Stimulated activated naive CD4-positive, alpha-beta T cell treated with Interleukin-2 at 50 U/mL for 16 hours (primary cell): ENCODE data around the gene NRG3.

Experiments used
- DNase-seq: peaks from one replicate; lab custom pipeline; 2025; lab: John Stamatoyannopoulos, UW

NRG3 gene

GRCh38 chr10:82472406-82473335 is 597.7 kb downstream of the NRG3 start:
- no peak for DNase-seq

GRCh38 chr10:82477776-82478175 is 602.8 kb downstream of the NRG3 start:
- DNase-seq = no peak

GRCh38 chr10:82492647-82493046 is 617.7 kb downstream of the NRG3 start:
- no peak for DNase-seq

DNA sequence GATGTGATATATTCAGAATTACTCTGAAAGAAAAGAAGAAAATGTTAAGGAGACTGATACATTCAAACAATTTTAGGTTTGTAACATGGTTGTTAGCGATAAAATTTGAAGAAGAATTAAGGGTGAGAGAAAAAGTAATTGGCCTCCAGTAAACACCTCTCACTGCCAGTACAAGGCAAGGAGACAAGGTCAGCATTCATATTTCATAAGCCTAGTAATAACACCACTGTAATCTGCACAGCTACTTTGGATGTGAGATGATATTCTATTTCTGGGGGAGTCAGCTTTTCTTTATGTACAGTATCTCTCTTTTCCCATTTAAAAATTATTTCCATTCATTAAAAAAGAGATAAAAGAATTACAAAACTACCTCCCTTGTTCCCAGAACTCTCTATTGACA is 621.1 kb downstream of the NRG3 start:
- no peak for DNase-seq

DNA sequence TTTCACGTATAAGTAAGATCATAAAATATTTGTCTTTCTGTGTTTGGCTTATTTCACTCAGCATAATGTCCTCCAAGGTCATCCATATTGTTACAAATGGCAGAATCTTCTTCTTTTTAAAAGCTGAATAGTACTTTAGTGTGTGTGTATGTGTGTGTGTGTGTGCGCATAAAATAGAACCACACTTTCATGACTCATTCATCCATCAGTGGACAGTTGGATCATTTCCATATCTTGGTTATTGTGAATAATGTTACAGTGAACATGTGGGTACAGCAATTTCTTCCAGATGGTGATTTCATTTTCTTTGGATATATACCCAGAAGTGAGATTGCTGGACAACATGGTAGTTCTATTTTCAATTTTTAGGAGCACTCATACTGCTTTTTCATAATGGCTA is 622.4 kb downstream of the NRG3 start:
- DNase-seq = no peak

DNA sequence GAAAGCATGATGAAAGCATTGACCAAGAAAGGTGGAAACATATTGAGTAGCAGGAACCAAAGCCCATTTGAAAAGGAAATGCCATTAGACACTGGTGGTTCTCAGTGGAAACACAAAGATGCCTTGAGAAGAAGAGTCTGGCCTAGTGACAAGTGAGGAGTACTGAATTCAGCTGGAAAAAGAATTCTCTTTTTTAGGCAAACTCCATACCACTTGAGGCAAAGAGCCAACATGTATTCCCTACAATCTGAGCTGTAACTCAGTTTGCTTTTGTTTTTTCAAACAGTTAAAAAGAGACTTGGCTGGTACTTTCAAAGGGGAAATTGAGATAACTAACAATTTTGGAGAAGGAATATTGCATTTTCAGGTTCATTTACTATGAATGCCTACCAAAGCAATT is 624.0 kb downstream of the NRG3 start:
- DNase-seq = no peak

GRCh38 chr10:82505009-82505408 is 630.0 kb downstream of the NRG3 start:
- no peak for DNase-seq

GRCh38 chr10:82506680-82507376 is 631.8 kb downstream of the NRG3 start:
- no peak for DNase-seq

DNA sequence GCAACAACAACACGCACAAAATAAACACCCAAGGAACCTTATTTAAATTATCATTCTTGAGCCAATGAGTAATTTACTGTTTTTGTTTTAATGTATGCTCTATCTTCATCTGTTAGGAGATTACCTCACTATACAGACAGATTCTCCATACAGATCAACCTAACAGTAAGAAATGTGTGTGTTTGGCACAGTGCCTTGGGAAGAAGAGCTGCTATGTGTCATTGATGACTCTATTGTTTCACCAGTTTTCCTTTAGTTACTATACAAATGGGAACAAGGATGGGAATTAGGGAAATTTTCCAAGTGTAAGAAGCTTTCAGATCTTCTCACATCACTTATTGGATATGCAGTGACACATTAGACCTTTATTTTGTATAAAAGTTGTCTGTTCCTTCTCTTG is 640.3 kb downstream of the NRG3 start:
- no peak for DNase-seq

DNA sequence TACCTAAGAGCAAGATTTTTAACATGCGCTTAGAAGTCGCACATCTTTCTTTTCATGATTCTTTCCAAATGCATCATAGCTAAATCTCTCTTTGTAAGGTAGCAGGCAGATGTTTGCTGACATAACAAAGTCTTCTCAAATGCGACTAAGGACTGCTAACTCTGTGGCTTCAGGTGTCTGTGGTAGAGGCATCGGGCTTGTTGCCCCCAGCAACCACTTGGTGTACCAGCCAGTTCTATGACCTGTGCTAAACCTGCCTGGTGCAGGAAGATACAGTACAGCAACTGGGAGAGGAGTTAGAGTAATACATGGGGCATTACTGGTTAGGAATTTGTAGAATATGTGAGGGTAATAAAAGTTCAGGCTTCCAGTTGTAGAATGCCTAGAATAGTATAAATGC is 654.1 kb downstream of the NRG3 start:
- no peak for DNase-seq

DNA sequence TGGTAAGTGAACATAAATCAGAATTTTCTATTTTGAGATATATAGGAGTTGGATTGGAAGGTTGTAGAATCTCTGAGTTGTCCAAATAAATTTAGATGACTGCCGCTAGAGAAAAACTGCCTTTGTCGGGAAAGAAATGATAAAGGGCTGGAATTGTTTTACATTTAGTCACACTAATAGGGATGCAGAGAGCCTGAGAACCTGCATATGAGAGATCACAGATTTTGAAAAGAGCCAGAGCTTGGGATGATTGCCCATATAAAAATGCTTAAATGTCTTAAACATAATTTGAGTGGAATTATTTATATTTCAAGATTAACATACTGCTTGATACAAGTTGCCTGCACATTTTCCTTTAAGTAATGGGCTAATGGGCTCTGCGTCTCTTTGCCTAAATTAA is 660.5 kb downstream of the NRG3 start:
- DNase-seq = no peak

GRCh38 chr10:82536668-82537067 is 661.7 kb downstream of the NRG3 start:
- DNase-seq = no peak

DNA sequence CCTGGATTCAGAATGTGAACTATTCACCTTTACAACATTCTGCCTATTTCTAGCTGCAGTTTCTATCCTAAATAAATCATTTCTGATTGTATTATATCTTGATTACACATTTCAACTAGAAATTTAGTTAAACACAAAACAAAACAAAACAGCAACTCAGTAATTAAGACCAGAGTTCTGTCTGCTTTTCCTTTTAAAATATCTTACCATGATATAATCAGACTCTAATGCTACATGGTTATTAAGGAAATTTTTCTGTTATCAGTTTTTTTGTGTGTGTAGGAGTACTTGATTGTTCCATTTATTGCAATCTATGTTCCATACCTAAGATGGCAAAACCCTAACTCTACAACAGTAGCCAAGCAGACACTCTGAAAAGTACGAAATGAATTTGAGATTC is 663.3 kb downstream of the NRG3 start:
- DNase-seq = no peak

DNA sequence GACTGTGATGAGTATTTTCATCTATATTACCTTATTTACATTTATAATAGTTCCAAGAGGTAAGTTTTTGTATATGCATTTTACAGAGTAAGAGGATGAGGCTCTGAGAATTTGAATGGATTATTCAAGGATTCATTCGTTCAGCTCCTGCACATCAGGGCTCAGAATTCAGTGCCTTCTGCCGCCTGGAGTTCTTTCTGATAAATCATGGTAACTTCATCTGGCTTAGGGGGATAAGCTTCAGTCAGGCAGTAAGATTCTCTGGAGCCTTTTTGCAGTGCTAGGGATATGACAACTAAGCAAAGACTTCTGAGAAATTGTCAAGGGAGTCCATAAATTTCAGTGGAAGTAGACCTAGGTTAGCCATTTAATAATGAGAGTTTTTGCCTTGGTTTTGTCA is 668.6 kb downstream of the NRG3 start:
- no peak for DNase-seq

- no peak for DNase-seq
Measured at GRCh38 chr10:82544377-82544776, 669.4 kb downstream of the NRG3 start.

- DNase-seq = no peak
Measured at GRCh38 chr10:82551506-82551905, 676.5 kb downstream of the NRG3 start.

DNA sequence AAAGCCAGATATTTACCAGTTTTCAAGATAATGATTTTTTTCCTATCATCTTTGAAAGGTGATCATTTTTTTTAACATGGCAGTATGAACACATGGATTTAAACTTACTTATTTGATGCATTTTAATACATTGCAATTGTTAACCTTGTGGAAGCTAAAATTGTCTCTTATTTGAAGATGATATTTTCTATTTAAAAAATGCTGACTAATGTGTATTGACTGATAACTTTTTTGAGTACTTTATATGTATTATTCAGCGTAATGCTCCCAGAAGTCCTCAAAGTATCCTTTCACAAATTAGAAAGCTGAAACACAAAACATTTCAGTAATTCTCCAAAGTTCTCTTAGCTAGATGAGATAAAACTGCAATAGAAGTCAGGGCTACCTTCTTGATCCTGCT is 677.3 kb downstream of the NRG3 start:
- DNase-seq = no peak

DNA sequence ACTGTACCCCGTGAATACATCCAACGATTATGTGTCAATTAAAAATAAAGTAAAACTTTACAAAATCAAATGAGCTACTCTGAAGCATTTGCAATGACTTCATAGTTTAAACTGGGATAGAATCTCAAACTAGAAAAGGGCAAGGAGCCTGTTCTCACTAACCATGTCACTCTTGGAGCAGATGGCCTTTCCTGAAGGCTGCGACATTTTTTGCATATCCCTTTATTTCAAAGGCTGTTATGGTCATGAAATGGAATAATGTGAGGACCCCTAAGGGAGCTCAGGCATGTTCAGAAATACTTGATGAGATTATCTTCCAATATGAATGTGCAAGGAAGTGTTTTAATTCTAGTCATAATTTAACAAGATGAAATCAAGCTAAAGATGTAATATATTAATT is 679.4 kb downstream of the NRG3 start:
- DNase-seq = no peak

DNA sequence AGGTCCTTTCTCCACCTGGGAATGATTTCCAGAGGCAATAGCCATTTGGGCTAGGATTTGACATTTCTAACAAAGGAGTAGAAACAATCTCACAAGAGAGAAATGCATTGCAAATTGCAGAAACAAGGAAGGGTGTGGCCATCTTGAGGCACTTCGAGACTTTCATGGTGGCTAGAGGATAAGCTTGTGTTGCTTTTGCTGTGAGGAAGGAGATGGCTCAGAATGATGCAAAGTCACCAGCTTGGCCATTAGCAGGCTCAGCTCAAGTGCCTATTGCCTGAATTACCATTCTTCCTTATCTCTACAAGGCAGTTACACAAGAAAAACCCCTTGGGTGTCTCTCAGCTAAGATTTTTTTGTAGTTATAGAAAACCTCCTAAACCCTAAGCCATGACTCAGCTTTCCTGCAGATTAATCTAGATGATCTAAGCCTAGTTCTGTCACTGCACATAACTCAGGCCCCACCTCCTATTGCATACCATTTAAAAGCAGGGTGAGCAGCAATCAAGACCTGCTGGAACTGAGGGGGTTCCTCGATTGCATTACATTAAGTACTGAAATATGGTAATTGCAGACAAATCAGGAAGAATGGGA is 683.1 kb downstream of the NRG3 start:
- no peak for DNase-seq

DNA sequence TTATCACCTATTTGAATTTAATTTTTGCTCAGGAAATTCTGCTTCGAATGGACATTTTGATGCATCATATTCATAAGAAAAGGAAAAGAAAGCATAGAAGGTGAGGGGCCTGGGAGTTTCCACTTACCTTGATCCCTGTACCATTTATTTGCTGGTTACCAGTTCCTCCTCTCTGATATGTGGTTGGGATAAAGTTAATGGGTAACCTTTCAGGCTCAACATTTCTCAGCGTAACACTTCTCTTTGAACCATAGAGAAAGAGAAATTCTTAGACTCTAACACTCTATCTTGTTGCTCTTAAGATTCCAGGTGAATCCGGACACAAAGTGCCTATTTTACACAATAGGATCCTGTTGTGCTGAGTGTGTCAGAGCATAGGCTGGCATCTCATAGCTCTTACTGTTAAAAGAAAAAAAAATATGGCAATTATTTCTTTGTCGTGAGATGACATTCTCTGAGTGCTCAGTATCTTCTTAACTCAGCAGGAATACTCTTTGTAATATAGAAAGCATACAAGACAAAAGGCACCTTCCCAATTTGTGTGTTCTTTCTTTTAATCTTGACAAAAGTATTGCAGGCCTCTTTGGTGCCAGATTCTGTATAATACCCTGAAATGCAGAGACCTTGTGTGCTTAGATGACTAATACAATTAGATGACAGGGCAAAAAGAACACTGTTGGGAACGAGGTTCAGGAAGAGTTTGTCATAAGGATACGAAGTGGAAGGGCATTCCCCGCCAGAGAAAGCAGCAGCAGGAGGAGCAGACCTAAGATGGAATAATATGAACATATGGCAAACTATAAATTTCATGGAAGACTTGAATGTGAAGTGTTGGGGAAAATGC is 689.6 kb downstream of the NRG3 start:
- DNase-seq = no peak

- no peak for DNase-seq
Measured at GRCh38 chr10:82565197-82565575, 690.2 kb downstream of the NRG3 start.

GRCh38 chr10:82572744-82573143 is 697.8 kb downstream of the NRG3 start:
- no peak for DNase-seq
